Nephron progenitor cell (in vitro differentiated cells): ENCODE results near the gene FLT4.

Experiments
- DNase-seq: peaks from one replicate; pipeline ENCODE4 v3.0.0; 2021
- H3K27ac Mint-ChIP-seq: 2 replicates; pipeline ENCODE4 v1.8.0; 2021; ENCODE audit warnings: mild to moderate bottlenecking, moderate library complexity, mixed read lengths
- H3K27me3 Mint-ChIP-seq: 2 replicates; pipeline ENCODE4 v1.8.0; 2021; ENCODE audit warnings: mild to moderate bottlenecking, low read depth, mixed read lengths; ENCODE audit not compliant: poor library complexity
- H3K36me3 Mint-ChIP-seq: 2 replicates; pipeline ENCODE4 v1.8.0; 2021; ENCODE audit warnings: low read depth, mixed read lengths
- H3K4me1 Mint-ChIP-seq: 2 replicates; pipeline ENCODE4 v1.8.0; 2021; ENCODE audit warnings: mixed read lengths
- H3K4me3 Mint-ChIP-seq: 2 replicates; pipeline ENCODE4 v1.8.0; 2021; ENCODE audit warnings: mild to moderate bottlenecking, moderate library complexity, mixed read lengths
- H3K9me3 Mint-ChIP-seq: 2 replicates; pipeline ENCODE4 v1.8.0; 2021; ENCODE audit warnings: mild to moderate bottlenecking, moderate library complexity, mixed read lengths
- TF ChIP-seq, protein P1 (sequence below): fragments of 200-600 bp; sonication (generic); IDR thresholded peaks from 2 replicates; pipeline ENCODE4 v1.5.0; 2021; ENCODE audit warnings: antibody characterized with exemption

FLT4 gene

DNA sequence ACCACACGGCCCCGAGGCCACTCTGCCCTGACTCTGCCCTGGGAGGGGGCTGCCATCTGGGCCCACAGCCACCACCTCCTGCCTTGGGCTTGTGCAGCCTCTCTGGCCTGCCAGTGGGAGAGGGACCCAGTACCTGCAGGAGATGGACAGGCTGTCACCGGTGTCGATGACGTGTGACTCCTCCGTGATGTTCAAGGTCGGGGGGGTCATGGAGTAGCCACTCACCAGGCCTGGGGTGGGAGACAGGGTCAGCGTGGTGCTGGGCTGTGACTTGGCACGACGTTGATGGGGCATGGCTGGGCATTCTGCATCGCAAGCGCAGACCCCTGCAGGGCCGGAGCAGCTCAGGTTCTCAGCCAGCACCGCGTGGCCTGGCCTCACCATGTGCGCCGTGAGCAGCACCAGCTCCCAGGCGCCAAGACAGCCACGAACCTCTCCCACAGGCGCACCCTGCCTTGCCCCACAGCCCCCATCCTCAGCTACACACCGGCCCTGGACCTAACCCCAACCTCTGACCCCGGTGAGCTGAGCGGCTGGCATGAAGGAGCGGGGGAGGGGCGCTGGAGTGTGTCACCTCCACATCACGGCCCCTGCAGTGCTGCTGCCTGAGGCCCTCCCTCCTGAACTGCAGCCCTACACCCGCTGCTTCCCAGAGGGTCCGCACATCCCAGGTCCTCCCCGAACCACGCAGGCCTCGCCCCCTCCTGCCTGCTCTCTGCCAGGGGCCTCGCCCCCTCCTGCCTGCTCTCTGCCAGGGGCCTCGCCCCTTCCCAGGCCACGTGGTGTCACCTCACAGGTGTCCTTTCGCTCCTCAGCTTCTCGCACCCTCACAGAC is 17.6 kb downstream of the FLT4 start:
- H3K36me3 Mint-ChIP-seq: no peaks in the 10 kb centered on the region
- no peak overlapping the region for H3K27ac Mint-ChIP-seq
- H3K4me1 Mint-ChIP-seq: peaks cover 32% of the 10 kb centered on the region
- TF ChIP-seq, protein P1, sequence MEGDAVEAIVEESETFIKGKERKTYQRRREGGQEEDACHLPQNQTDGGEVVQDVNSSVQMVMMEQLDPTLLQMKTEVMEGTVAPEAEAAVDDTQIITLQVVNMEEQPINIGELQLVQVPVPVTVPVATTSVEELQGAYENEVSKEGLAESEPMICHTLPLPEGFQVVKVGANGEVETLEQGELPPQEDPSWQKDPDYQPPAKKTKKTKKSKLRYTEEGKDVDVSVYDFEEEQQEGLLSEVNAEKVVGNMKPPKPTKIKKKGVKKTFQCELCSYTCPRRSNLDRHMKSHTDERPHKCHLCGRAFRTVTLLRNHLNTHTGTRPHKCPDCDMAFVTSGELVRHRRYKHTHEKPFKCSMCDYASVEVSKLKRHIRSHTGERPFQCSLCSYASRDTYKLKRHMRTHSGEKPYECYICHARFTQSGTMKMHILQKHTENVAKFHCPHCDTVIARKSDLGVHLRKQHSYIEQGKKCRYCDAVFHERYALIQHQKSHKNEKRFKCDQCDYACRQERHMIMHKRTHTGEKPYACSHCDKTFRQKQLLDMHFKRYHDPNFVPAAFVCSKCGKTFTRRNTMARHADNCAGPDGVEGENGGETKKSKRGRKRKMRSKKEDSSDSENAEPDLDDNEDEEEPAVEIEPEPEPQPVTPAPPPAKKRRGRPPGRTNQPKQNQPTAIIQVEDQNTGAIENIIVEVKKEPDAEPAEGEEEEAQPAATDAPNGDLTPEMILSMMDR: no peak
- H3K9me3 Mint-ChIP-seq: no peaks in the 10 kb centered on the region
- no peak overlapping the region for H3K4me3 Mint-ChIP-seq
- peak; percentile 68 for DNase-seq
- H3K27me3 Mint-ChIP-seq: peaks cover 12% of the 10 kb centered on the region

DNA sequence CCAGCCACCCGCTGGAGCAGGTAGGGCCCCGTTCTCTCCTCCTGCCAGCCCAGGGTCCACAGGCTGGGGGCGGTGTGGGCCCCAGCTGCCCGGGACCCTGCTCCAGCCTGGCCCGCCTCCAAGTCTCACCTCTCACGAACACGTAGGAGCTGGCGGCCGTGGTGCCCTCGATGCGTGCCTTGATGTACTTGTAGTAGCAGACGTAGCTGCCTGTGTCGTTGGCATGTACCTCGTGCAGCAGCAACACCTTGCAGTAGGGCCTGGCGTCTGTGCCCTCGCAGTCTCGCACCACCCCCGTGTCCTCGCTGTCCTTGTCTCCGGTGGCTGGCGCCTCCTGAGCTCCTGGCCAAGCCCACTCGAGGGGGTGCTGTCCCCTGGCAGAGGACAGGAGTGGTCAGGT is 19.0 kb downstream of the FLT4 start:
- no peak overlapping the region for H3K27ac Mint-ChIP-seq
- H3K9me3 Mint-ChIP-seq: no peaks in the 10 kb centered on the region
- no peaks in the 10 kb centered on the region for H3K36me3 Mint-ChIP-seq
- no peak for DNase-seq
- H3K4me3 Mint-ChIP-seq: no peak overlapping the region
- TF ChIP-seq, protein P1: no peak
- H3K27me3 Mint-ChIP-seq: peaks cover 9% of the 10 kb centered on the region
- peaks cover 25% of the 10 kb centered on the region for H3K4me1 Mint-ChIP-seq

GRCh38 chr5:180629831-180630382 is 19.5 kb downstream of the FLT4 start:
- Mint-ChIP-seq H3K27ac (no peak overlapping the region), H3K36me3 (no peaks in the 10 kb centered on the region), H3K4me3 (no peak overlapping the region), H3K27me3 (peaks cover 10% of the 10 kb centered on the region), H3K9me3 (no peaks in the 10 kb centered on the region), H3K4me1 (peaks cover 30% of the 10 kb centered on the region)
- no peak for DNase-seq
- TF ChIP-seq, protein P1: no peak

GRCh38 chr5:180628827-180629750 is 20.3 kb downstream of the FLT4 start:
- no peak overlapping the region for H3K4me3 Mint-ChIP-seq
- TF ChIP-seq, protein P1: no peak
- H3K9me3 Mint-ChIP-seq: no peaks in the 10 kb centered on the region
- H3K27me3 Mint-ChIP-seq: peaks cover 8% of the 10 kb centered on the region
- no peaks in the 10 kb centered on the region for H3K36me3 Mint-ChIP-seq
- H3K27ac Mint-ChIP-seq: no peak overlapping the region
- H3K4me1 Mint-ChIP-seq: peaks cover 32% of the 10 kb centered on the region
- DNase-seq: no peak

DNA sequence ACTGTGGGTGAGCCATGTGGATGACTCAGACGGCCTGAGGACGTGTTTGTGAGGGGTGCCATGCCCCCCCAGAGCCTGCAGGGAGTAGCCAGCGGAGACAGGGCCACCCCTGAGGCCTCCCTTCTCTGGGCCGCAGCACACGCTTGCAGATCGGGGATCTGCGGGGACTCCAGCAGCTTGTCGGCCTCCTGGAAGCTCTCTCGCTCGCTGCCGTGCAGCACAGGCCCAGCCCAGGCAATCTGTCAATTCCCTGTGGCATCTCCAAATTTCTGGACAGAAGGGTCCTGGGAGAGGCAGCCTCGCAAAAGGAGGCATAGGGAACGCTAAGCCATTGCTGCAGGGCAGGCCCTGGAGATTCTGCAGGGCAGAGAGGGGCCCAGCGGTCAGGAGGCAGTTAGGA is 21.2 kb downstream of the FLT4 start:
- TF ChIP-seq, protein P1: no peak
- H3K4me1 Mint-ChIP-seq: peaks cover 29% of the 10 kb centered on the region
- H3K27me3 Mint-ChIP-seq: peaks cover 6% of the 10 kb centered on the region
- H3K36me3 Mint-ChIP-seq: no peaks in the 10 kb centered on the region
- no peak for DNase-seq
- no peak overlapping the region for H3K27ac Mint-ChIP-seq
- no peaks in the 10 kb centered on the region for H3K9me3 Mint-ChIP-seq
- H3K4me3 Mint-ChIP-seq: no peak overlapping the region
